IgD-negative memory B cell (primary cell): ENCODE data around the gene DNHD1. TPM values are rescaled to one million over a fixed set of nuclear protein-coding genes. Genes with fewer than 3 reads are reported as not detected.

Source experiments
- H3K27ac Mint-ChIP-seq, 3 donors: one replicate each; pipeline ENCODE4 v1.8.0; 2020 to 2022; ENCODE audit warnings: mild to moderate bottlenecking in 3 of 3, mixed read lengths in 3 of 3, moderate library complexity in 1 of 3
- H3K27me3 Mint-ChIP-seq: one replicate; pipeline ENCODE4 v1.8.0; 2021; ENCODE audit warnings: mixed read lengths
- H3K36me3 Mint-ChIP-seq: one replicate; pipeline ENCODE4 v1.8.0; 2020; ENCODE audit warnings: mild to moderate bottlenecking, mixed read lengths
- H3K4me1 Mint-ChIP-seq, 3 donors: one replicate each; pipeline ENCODE4 v1.8.0; 2020 to 2022; ENCODE audit warnings: mixed read lengths in 3 of 3, mild to moderate bottlenecking in 1 of 3
- H3K4me3 Mint-ChIP-seq, 4 donors: one replicate each; pipeline ENCODE4 v1.8.0; 2020 to 2022; ENCODE audit warnings: mild to moderate bottlenecking in 4 of 4, mixed read lengths in 4 of 4, moderate library complexity in 3 of 4
- H3K9me3 Mint-ChIP-seq, 3 donors: one replicate each; pipeline ENCODE4 v1.8.0; 2020 to 2021; ENCODE audit warnings: mixed read lengths in 3 of 3, mild to moderate bottlenecking in 1 of 3
- polyA plus RNA-seq: library from polyadenylated mRNA; unstranded; fragments of 300-500 nt; fragmentation: Illumina TruSeq; gene quantifications from one replicate; pipeline ENCODE4 v1.2.3, GENCODE V29; 2021

The DNHD1 gene
- polyA plus RNA-seq, 1 donor from 2014 or later: 1.9 TPM

DNA sequence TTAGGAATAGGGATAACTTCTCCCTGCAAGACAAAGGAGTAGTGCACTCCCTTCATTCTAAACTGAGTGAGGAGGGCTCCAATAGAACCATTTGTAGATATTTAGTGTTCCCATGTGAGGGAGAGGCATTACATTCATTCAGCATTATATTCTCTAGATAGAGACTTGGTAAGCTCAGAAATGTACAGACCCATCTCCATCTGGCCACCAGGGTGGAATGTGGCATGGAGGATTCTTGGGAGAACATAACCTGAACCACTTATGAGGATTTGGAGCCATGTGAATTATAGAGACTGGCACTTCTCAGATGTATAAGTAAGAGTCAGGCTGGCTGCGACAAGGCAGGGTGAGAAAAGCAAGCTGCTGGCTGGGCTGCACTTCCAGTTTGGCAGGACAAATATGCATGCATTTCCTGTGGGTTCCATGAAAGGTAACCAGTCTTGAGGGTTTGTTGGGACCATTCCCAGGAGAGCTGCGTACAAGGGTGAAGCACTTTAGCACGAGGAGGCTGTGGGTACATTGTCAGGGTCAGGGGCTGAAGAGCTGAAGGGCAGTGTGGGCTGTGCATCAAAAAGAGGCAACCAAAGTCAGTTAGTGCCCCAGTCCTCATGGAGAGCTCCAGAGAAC lies 97.2 kb downstream of the DNHD1 start:
- H3K36me3 Mint-ChIP-seq: peaks cover 15% of the 10 kb centered on the region
- no peak overlapping the region for H3K27ac Mint-ChIP-seq
- peaks cover 5 to 6% (median 6%) of the 10 kb centered on the region in 3 donors for H3K4me1 Mint-ChIP-seq

GRCh38 chr11:6596239-6596877 lies 99.3 kb downstream of the DNHD1 start:
- H3K36me3 Mint-ChIP-seq: peaks cover 12% of the 10 kb centered on the region
- peaks cover 6 to 8% (median 7%) of the 10 kb centered on the region in 3 donors for H3K4me1 Mint-ChIP-seq
- H3K9me3 Mint-ChIP-seq: no peaks in the 10 kb centered on the region
- no peak overlapping the region for H3K27ac Mint-ChIP-seq
- peak overlapping the region in 1 of 4 donors; percentile 44 for H3K4me3 Mint-ChIP-seq
- no peaks in the 10 kb centered on the region for H3K27me3 Mint-ChIP-seq

More for the DNA sequence above, 97.2 kb downstream of the DNHD1 start:
- Mint-ChIP-seq H3K27me3 (no peaks in the 10 kb centered on the region), H3K4me3 (no peak overlapping the region), H3K9me3 (no peaks in the 10 kb centered on the region)

DNA sequence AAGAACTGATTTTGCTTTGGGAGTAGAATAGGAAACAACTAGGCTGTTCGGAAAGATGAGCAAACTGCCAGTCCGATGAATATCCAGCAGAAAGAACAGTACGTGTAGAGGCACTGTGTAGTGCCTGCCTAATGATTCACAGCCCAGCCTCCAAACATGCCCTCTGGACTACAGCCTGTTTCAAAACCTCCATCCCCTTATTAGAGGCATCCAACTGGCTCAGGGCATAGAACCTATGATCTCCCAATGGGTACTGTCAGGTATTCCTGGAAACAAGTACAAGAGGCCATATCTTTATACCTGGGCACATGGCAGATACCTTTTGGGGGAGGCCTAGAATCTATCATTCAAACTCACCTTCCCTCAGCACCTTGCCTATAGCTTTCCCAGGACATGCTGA lies 101.5 kb downstream of the DNHD1 start:
- H3K4me3 Mint-ChIP-seq: peak overlapping the region in 1 of 4 donors; percentile 51
- H3K27me3 Mint-ChIP-seq: no peaks in the 10 kb centered on the region
- H3K36me3 Mint-ChIP-seq: peaks cover 9% of the 10 kb centered on the region
- no peaks in the 10 kb centered on the region for H3K9me3 Mint-ChIP-seq
- H3K27ac Mint-ChIP-seq: no peak overlapping the region
- peaks cover 6 to 12% (median 8%) of the 10 kb centered on the region in 3 donors for H3K4me1 Mint-ChIP-seq

GRCh38 chr11:6599449-6599848 lies 102.4 kb downstream of the DNHD1 start:
- Mint-ChIP-seq H3K9me3 (no peaks in the 10 kb centered on the region), H3K4me3 (peak overlapping the region in 1 of 4 donors; percentile 51), H3K27me3 (no peaks in the 10 kb centered on the region), H3K36me3 (peaks cover 5% of the 10 kb centered on the region), H3K4me1 (peaks cover 6 to 12% (median 8%) of the 10 kb centered on the region in 3 donors), H3K27ac (no peak overlapping the region)

- H3K4me3 Mint-ChIP-seq: peak overlapping the region in 1 of 4 donors; percentile 51
- H3K27me3 Mint-ChIP-seq: no peaks in the 10 kb centered on the region
- peaks cover 4% of the 10 kb centered on the region for H3K36me3 Mint-ChIP-seq
- no peak overlapping the region for H3K27ac Mint-ChIP-seq
- H3K4me1 Mint-ChIP-seq: peaks cover 3 to 12% (median 8%) of the 10 kb centered on the region in 3 donors
- no peaks in the 10 kb centered on the region for H3K9me3 Mint-ChIP-seq
These were observed 102.9 kb downstream of the DNHD1 start for GRCh38 chr11:6599881-6600390.

GRCh38 chr11:6601041-6601461 lies 104.0 kb downstream of the DNHD1 start:
- peaks cover 5 to 14% (median 11%) of the 10 kb centered on the region in 3 donors for H3K4me1 Mint-ChIP-seq
- H3K36me3 Mint-ChIP-seq: peaks cover 4% of the 10 kb centered on the region
- no peak overlapping the region for H3K4me3 Mint-ChIP-seq
- H3K27me3 Mint-ChIP-seq: no peaks in the 10 kb centered on the region
- H3K9me3 Mint-ChIP-seq: no peaks in the 10 kb centered on the region
- H3K27ac Mint-ChIP-seq: no peak overlapping the region

DNA sequence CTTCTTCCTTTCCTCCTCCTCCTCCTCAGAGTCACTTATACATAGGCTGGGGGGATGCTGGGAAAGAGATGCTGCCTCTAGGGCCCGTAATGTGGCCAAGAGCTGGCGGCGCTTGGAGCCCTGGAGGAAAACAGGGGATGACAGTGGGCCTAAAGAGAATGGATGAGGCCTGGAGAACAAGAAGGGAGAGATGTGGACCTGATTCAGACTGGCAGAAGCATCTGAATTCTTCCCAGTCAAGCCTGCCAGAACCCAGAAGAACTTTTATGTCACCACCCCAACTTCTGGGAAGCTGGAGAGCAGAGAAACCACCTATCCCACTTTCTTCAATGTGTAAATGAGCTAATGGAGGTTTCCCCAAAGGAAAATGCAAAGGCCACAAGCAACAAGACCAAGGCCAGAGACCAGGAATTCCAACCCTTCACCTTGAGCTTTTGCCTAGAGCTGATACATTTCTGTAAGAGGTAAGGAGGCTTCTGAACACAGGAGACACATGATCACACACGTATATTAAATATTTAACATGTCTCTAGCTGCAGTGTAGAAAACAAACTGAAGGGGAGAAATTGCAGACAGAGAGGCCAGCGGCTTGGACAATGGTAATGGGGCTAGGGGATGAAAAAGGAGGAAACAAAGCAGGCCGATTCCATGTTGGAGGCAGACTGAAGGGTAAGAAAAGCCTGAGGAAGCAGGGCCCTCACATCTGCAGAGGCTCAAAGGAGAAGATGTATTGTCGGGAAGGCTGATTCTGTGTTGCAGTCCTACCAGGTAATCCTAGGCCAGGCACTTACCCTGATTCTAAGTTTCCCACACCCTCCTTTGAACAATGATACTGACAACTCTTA lies 105.2 kb downstream of the DNHD1 start:
- peaks cover 14 to 24% (median 19%) of the 10 kb centered on the region in 3 donors for H3K4me1 Mint-ChIP-seq
- H3K9me3 Mint-ChIP-seq: no peaks in the 10 kb centered on the region
- H3K27ac Mint-ChIP-seq: peak overlapping the region in 1 of 3 donors; percentile 28
- peak overlapping the region in 1 of 4 donors; percentile 49 for H3K4me3 Mint-ChIP-seq
- H3K36me3 Mint-ChIP-seq: peaks cover 1% of the 10 kb centered on the region
- H3K27me3 Mint-ChIP-seq: no peaks in the 10 kb centered on the region

- Mint-ChIP-seq H3K36me3 (no peaks in the 10 kb centered on the region), H3K4me3 (no peak within 1 kb of the TSS), H3K27me3 (no peaks in the 10 kb centered on the region), H3K27ac (no peak within 1 kb of the TSS), H3K9me3 (no peaks in the 10 kb centered on the region), H3K4me1 (peaks cover 15 to 25% (median 23%) of the 10 kb centered on the region in 3 donors)
These were observed 106.4 kb downstream of the DNHD1 start, which contains the start of the genes ILK and RRP8 for GRCh38 chr11:6603287-6604080. Gene ILK (plus strand): TSS chr11:6603774. CDS start chr11:6604272, 498 bp downstream. Gene RRP8 (minus strand): TSS chr11:6603616. CDS start chr11:6603502, 114 bp downstream.

GRCh38 chr11:6604081-6604626 lies 107.1 kb downstream of the DNHD1 start:
- Mint-ChIP-seq H3K27me3 (no peaks in the 10 kb centered on the region), H3K27ac (no peak overlapping the region), H3K4me3 (no peak overlapping the region), H3K36me3 (peaks cover 2% of the 10 kb centered on the region), H3K9me3 (no peaks in the 10 kb centered on the region), H3K4me1 (peaks cover 15 to 25% (median 19%) of the 10 kb centered on the region in 3 donors)

- Mint-ChIP-seq H3K27ac (no peak overlapping the region), H3K9me3 (no peaks in the 10 kb centered on the region), H3K4me1 (peaks cover 14 to 25% (median 16%) of the 10 kb centered on the region in 3 donors), H3K36me3 (peaks cover 2% of the 10 kb centered on the region), H3K27me3 (no peaks in the 10 kb centered on the region), H3K4me3 (no peak overlapping the region)
These were observed 107.7 kb downstream of the DNHD1 start for GRCh38 chr11:6604790-6605189.

GRCh38 chr11:6606471-6607189 lies 109.5 kb downstream of the DNHD1 start:
- H3K27ac Mint-ChIP-seq: peak overlapping the region in 2 of 3 donors; percentile 29 to 86
- H3K4me3 Mint-ChIP-seq: peak overlapping the region in 2 of 4 donors; percentile 7 to 25
- H3K9me3 Mint-ChIP-seq: no peaks in the 10 kb centered on the region
- H3K36me3 Mint-ChIP-seq: peaks cover 3% of the 10 kb centered on the region
- H3K4me1 Mint-ChIP-seq: peaks cover 18 to 29% (median 27%) of the 10 kb centered on the region in 3 donors
- H3K27me3 Mint-ChIP-seq: no peaks in the 10 kb centered on the region

DNA sequence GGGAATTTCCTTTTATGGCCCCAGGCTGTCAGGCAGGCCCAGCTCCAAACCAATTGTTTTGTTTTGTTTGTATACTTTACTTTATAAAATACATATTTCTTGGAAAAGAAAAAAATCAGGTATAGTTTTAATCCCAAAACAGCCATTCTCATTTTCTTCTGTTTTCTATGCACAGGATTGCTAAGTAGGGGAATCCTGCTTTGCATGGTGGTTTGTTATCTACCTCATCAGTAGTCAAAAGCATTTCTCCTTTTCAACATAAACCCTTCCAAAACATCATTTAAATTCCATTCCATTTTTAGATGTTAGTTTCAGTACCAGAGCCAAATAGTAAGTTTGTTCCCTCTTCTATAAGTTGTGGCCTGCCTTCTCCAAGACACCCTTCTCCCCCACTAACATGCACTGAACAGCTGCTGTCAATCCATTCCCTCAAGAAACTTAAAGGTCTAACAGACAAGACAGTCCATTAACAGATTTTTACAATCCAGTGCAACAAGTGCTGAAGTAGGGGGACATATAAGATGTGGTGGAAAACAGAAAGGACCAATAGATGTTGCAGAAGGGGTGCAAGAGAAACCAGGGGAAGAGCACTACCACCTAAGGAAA lies 110.2 kb downstream of the DNHD1 start:
- Mint-ChIP-seq H3K4me3 (peak overlapping the region in 3 of 4 donors; percentile 21 to 77 (median 60)), H3K4me1 (peaks cover 18 to 27% (median 25%) of the 10 kb centered on the region in 3 donors), H3K9me3 (no peaks in the 10 kb centered on the region), H3K27ac (peak overlapping the region in 2 of 3 donors; percentile 29 to 86), H3K36me3 (peaks cover 3% of the 10 kb centered on the region), H3K27me3 (no peaks in the 10 kb centered on the region)

DNA sequence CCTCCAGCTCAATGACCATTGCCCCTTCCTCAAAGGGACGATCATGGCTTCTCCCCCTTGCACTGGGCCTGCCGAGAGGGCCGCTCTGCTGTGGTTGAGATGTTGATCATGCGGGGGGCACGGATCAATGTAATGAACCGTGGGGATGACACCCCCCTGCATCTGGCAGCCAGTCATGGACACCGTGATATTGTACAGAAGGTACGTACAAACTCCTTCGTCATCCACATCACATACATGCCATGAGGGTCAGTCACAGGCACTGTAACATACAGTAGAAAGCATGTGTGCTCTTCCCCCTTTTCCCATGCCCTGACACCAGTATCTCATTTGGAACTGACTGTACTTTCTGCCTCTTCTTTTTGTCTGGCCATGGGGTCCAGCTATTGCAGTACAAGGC lies 110.9 kb downstream of the DNHD1 start:
- peak overlapping the region in 2 of 3 donors; percentile 27 to 53 for H3K27ac Mint-ChIP-seq
- no peaks in the 10 kb centered on the region for H3K27me3 Mint-ChIP-seq
- peaks cover 18 to 27% (median 25%) of the 10 kb centered on the region in 3 donors for H3K4me1 Mint-ChIP-seq
- peak overlapping the region in 1 of 4 donors; percentile 46 for H3K4me3 Mint-ChIP-seq
- H3K36me3 Mint-ChIP-seq: peaks cover 3% of the 10 kb centered on the region
- H3K9me3 Mint-ChIP-seq: no peaks in the 10 kb centered on the region
